HS-27A (cell line): ENCODE results near the gene DHX57.
"Not testable (repeated sequence)": the region's sequence is repeated elsewhere in the genome, so short reads cannot be mapped to it uniquely, and the experiment has no call there.

Experiments used
- DNase-seq: peaks from one replicate; pipeline ENCODE4 v3.0.0-alpha.2; 2012; ENCODE audit warnings: low read depth, missing footprints

Gene DHX57

DNA sequence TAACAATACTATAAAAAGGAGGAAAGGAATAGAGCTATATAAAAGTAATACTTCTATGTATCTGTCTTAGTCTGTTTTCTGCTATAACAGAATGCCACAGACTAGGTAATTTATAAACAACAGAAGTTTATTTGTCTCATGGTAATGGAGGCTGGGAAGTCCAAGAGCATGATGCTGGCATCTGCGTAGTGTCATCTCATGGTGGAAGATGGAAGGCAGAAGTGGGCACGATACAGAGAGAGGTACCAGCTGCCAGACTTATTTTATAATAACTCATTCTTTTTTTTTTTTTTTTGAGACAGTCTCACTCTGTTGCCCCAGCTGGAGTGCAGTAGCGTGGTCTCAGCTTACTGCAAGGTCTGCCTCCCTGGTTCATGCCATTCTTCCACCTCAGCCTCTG, 4.3 kb downstream of the DHX57 start:
- no peak for DNase-seq

- no peak for DNase-seq
Observed at GRCh38 chr2:38866773-38867443, 8.8 kb downstream of the DHX57 start.

- no peak for DNase-seq
Observed at GRCh38 chr2:38863061-38863695, 12.6 kb downstream of the DHX57 start.

- DNase-seq = no peak
Observed at GRCh38 chr2:38862476-38862875, 13.3 kb downstream of the DHX57 start.

GRCh38 chr2:38856165-38856564, 19.6 kb downstream of the DHX57 start:
- no peak for DNase-seq

- DNase-seq = no peak
Observed at GRCh38 chr2:38850045-38850444, 25.7 kb downstream of the DHX57 start.

- DNase-seq = no peak
Observed at GRCh38 chr2:38836791-38837190, 38.9 kb downstream of the DHX57 start.

DNA sequence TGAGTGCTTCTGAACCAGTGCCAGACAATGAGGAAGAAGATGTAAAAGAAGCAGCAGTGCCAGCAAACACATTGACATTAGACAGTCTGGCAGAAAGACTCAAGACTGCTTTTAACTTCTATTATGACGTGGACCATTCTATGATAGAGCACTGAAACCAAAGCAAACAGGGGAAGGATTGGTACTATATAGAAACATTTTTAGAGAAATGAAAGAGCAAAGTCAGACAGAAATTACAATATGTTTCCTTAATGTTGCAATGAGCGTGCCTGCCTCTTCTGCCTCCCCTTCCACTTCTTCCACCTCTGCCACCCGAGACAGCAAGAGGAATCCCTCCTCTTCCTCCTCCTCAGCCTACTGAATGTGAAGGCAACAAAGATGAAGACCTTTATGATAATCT, 39.7 kb downstream of the DHX57 start:
- no peak for DNase-seq

- DNase-seq = no peak
Observed at GRCh38 chr2:38835015-38835601, 40.6 kb downstream of the DHX57 start.

DNA sequence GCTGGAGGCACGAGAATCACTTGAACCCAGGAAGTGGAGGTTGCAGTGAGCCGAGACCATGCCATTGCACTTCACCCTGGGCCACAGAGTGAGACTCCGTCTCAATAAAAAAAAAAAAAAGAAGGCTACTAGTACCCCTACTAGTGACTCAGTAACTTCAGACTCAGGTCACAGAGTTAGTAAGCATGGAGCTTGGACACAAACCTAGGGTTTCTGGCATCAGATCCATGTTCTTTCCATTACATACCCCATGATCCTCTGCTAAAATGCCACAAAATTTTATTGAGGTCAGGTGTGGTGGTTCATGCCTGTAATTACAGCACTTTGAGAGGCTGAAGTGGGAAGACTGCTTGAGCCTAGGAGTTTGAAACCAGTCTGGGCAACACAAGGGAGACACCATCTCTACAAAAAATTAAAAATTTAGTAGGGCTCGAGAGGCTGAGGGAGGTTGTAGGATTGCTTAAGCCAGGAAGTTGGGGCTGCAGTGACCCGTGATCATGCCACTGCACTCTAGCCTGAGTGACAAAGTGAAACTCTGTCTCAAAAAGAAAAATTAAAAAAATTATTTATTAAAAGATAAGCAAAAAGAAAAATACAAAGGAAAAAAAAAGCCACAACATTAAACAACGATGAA, 45.1 kb downstream of the DHX57 start:
- DNase-seq = no peak

GRCh38 chr2:38829971-38830370, 45.8 kb downstream of the DHX57 start:
- no peak for DNase-seq

DNA sequence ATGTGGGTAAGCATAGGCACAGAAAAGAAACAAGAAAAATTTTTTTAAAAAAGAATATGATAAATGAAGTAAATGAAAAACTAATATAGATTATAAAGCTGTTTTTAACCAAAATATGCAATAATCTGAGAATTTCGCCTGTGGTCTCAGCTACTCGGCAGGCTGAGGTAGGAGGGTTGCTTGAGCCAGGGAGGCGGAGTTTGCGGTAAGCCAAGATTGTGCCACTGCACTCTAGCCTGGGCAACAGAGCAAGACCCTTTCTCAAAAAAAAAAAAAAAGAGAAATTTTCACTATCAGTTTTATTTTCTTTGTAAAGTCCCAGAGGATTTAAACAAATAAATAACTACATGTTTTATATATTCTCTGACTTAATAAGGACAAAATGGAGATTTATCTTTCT, 47.3 kb downstream of the DHX57 start:
- no peak for DNase-seq

DNA sequence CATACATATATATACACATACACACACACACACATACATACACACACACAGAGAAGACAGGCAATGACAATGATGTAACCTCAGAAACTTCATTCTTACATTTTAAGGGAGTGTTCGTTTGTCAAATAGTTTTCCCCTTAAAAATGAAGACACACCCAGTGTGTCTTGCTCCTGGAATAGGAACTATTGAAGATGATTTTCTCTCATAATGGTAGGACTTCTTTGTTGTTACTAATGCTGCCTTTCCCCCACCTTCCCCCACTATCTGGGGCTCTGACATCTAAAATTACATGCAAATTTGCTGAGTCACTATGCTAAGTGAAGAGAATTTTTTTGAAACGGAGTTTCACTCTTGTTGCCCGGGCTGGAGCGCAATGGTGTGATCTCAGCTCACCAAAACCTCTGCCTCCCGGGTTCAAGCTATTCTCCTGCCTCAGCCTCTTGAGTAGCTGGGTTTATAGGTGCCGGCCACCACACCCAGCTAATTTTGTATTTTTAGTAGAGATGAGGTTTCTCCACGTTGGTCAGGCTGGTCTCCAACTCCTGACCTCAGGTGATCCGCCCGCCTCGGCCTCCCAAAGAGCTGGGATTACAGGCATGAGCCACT, 48.1 kb downstream of the DHX57 start:
- not testable (repeated sequence) for DNase-seq

DNA sequence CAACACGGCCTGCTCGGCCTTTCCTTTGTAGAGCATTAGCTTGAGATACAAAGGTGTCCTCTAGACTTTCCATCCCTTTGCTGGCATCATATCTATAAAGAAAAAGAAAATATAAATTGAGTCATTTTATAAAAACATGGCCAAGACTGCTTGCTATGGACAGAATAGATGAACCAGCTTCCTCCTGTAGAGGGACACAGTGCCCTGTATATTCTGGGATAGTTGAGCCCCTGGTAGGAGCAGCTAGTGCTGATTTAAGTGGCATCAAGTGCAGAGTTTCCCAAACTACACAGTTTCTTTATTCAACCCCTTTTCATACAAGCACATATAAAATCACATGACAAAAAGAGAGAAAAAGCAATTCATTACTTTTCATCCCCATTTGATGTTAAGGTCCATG, 49.8 kb downstream of the DHX57 start:
- no peak for DNase-seq

DNA sequence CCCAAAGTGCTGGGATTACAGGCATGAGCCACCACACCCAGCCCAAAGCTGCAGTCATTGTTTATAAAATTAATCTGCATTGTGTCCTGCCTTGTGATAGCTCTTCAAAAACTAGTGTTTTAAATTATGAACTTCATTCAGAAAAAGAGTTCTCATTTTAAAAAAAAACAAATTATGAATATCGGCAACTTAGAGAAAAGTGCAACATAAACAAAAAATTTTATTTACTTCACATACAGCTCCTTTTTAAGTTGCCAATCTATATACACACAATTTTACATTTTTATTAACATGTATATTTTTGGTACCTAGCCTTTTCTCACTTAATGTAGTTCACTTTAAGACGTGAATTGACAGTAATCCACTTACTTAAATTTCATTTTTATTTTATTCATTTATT, 50.8 kb downstream of the DHX57 start:
- DNase-seq = no peak

GRCh38 chr2:38823386-38823785, 52.3 kb downstream of the DHX57 start:
- no peak for DNase-seq

DNA sequence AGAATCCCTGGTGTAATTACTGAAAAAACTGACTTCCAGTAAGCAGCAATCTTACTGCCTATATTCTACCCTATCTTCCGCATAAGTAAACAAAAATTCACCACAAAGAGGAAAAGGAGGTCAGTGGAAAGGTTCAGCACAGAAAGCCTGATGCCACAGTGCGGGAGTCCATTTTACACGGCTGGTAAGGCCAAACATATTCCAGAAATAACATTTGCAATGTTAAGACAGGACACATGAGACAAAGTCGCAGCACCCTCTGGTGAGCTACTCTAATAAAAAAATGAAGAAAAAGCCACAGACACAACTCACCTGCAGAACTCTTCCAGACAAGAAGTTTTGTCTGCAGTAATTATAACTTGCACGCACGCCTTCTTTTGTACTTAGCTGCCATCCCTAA, 57.2 kb downstream of the DHX57 start:
- DNase-seq = no peak

DNA sequence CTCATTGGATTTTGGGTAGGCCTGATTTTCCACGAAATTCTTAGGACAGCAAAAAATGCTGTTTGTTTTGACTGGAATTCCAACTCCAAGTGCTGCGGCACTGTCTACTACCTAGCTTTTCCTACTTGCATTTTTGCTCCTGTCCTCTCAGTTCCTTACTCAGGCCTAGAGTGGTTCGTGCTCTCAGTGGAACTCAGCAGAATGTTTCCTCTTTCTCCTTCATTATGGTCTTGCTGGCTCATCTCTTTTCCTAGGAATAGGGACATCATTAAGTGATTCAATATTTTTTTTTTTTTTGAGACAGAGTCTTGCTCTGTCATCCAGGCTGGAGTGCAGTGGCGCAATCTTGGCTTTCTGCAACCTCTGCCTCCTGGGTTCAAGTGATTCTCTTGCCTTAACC, 59.8 kb downstream of the DHX57 start:
- DNase-seq = no peak

DNA sequence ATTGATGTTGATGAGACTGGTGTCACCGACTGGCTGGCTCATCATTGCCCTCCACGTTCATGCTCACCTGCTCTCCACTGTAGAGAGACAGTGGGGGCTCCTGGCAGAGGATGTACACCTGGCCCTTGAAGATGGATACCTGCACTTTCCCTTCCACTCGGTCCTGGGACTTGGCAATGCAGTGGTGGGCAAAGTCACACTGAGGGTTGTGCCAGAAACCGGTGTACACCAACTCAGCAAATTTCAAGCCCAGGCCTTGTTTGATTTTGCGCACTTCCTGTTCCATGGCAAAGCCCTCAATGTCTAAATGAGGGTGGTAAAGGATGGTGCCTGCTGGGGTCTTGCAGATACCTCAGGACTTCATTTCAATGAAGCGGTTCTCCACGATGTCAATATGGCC, 65.2 kb downstream of the DHX57 start:
- no peak for DNase-seq

GRCh38 chr2:38808677-38809076, 67.1 kb downstream of the DHX57 start:
- DNase-seq = no peak

DNA sequence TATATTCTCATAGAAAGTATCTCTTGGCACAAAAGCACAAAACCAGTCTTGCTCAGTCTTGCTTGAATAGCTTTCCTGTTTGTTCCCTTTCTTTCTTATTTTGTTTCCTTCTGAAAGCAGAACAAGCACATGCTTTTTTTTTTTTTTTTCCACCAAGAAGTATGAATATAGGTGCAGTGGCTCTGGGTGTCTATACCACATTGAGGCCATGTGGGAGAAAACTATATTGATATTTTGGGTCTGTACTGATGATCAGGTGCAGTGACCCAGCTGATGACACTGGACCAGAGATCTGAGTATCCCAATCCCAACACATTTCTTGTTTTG, 69.0 kb downstream of the DHX57 start:
- no peak for DNase-seq

- DNase-seq = no peak
Observed at GRCh38 chr2:38806015-38806732, 69.6 kb downstream of the DHX57 start.
